CD4-positive, alpha-beta T cell (primary cell): ENCODE results near the gene UQCR11. TPM values are rescaled to one million over a fixed set of nuclear protein-coding genes. Genes with fewer than 3 reads are reported as not detected.

Experiments
- ATAC-seq: fragments of 200-7000 bp; cut with Tn5 transposase; one replicate; pipeline ENCODE4 v1.10.0; 2022; ENCODE audit warnings: mild to moderate bottlenecking; ENCODE audit not compliant: poor library complexity
- CTCF ChIA-PET: fragments of 350-600 bp; sonication (Branson Sonifier 250); formaldehyde crosslinking; loops from one replicate; lab custom pipeline; 2021; ENCODE audit warnings: antibody characterized with exemption, inconsistent platforms; lab: Charles Lee
- POLR2A ChIA-PET: fragments of 350-600 bp; sonication (Branson Sonifier 250); formaldehyde crosslinking; loops from one replicate; lab custom pipeline; 2021; ENCODE audit warnings: antibody characterized with exemption, inconsistent platforms; lab: Charles Lee
- DNase-seq, 14 experiments: peaks; one replicate each; pipeline ENCODE4 v3.0.0-alpha.2; 2013 to 2020; ENCODE audit warnings: mixed read lengths in 2 of 14
- H3K27ac ChIP-seq, 2 donors: one replicate each; pipeline versions ENCODE4 v1.5.1 to v1.7.0; 2013; ENCODE audit warnings: low read length in 2 of 2, low read depth in 1 of 2, mild to moderate bottlenecking in 1 of 2
- H3K27me3 ChIP-seq, 2 experiments: 1 replicate in 1 of 2; 2 replicates in 1 of 2; pipeline versions ENCODE4 v1.6.1 to v1.7.0; 2013; ENCODE audit warnings: low read length in 2 of 2, control low read depth in 1 of 2, mild to moderate bottlenecking in 1 of 2, moderate library complexity in 1 of 2; ENCODE audit not compliant: insufficient read depth in 2 of 2, control insufficient read depth in 1 of 2
- H3K36me3 ChIP-seq: one replicate; pipeline ENCODE4 v1.6.1; 2013; ENCODE audit warnings: low read length, control low read depth; ENCODE audit not compliant: insufficient read depth
- H3K4me1 ChIP-seq: one replicate; pipeline ENCODE4 v1.6.1; 2013; ENCODE audit warnings: low read length, control low read depth; ENCODE audit not compliant: insufficient read depth
- H3K4me3 ChIP-seq: one replicate; pipeline ENCODE4 v1.5.1; 2013; ENCODE audit warnings: mild to moderate bottlenecking, low read length, moderate library complexity
- H3K9me3 ChIP-seq, 2 experiments: 1 replicate in 1 of 2; 2 replicates in 1 of 2; pipeline versions ENCODE4 v1.6.1 to v1.7.0; 2013; ENCODE audit warnings: low read length in 2 of 2, mild to moderate bottlenecking in 2 of 2, control low read depth in 1 of 2, moderate library complexity in 1 of 2; ENCODE audit not compliant: control insufficient read depth in 1 of 2, insufficient read depth in 1 of 2
- H3K27ac Mint-ChIP-seq: one replicate; pipeline ENCODE4 v1.8.0; 2020; ENCODE audit warnings: mixed read lengths
- H3K27me3 Mint-ChIP-seq: one replicate; pipeline ENCODE4 v1.8.0; 2021; ENCODE audit warnings: mixed read lengths
- H3K36me3 Mint-ChIP-seq: one replicate; pipeline ENCODE4 v1.8.0; 2021; ENCODE audit warnings: low read depth, mixed read lengths
- H3K4me1 Mint-ChIP-seq: one replicate; pipeline ENCODE4 v1.8.0; 2021; ENCODE audit warnings: low read depth, mixed read lengths
- H3K4me3 Mint-ChIP-seq: one replicate; pipeline ENCODE4 v1.8.0; 2020; ENCODE audit warnings: mild to moderate bottlenecking, mixed read lengths
- H3K9me3 Mint-ChIP-seq: one replicate; pipeline ENCODE4 v1.8.0; 2020; ENCODE audit warnings: mixed read lengths
- CTCF ChIP-seq: fragments of 200-600 bp; IDR thresholded peaks from one replicate; pipeline ENCODE4 v1.8.0; 2022; ENCODE audit warnings: antibody characterized with exemption, mild to moderate bottlenecking
- intact Hi-C, 2 experiments: fragments of 100-400 bp; cut with DNase I in 1 of 2; cut with micrococcal nuclease in 1 of 2; formaldehyde crosslinking; loops; one replicate each; pipeline versions ENCODE4 v1.15.1 to v1.9.0; 2023 to 2025; cut with DNase I, micrococcal nuclease
- total RNA-seq, 174 experiments: library from RNA in 2 of 174; stranded (reverse) in 2 of 174; gene quantifications; one replicate each; pipeline ENCODE4 v1.2.3 and lab custom pipeline; 2021 to 2026

UQCR11 gene
- total RNA-seq, 2 experiments from 2014 or later: 88.9 to 93.8 TPM

GRCh38 chr19:1615156-1615765 is 10.0 kb upstream of the UQCR11 start:
- no peak for ATAC-seq
- POLR2A ChIA-PET: no interaction called here

GRCh38 chr19:1613808-1614570 is 8.7 kb upstream of the UQCR11 start:
- ChIA-PET POLR2A (interaction anchor here (1.2 kb wide), 1 partner anchor 21 kb away, joined by 3 read pairs; no protein-coding TSS in a partner anchor), CTCF (no interaction called here)
- H3K4me1 Mint-ChIP-seq: peaks cover 26% of the 10 kb centered on the region
- peaks cover 34% of the 10 kb centered on the region for H3K4me1 ChIP-seq
- no peaks in the 10 kb centered on the region for H3K9me3 Mint-ChIP-seq
- no peaks in the 10 kb centered on the region for H3K27me3 ChIP-seq
- peaks cover 65% of the 10 kb centered on the region for H3K36me3 Mint-ChIP-seq
- H3K4me3 Mint-ChIP-seq: no peak overlapping the region
- no peak overlapping the region for H3K27ac Mint-ChIP-seq
- no peaks in the 10 kb centered on the region for H3K27me3 Mint-ChIP-seq
- H3K27ac ChIP-seq: no peak overlapping the region
- ATAC-seq (no peak), DNase-seq (no peak)
- intact Hi-C loops: no loop called here
- TF ChIP-seq CTCF: no peak
- H3K36me3 ChIP-seq: peaks cover 42% of the 10 kb centered on the region
- no peak overlapping the region for H3K4me3 ChIP-seq
- no peaks in the 10 kb centered on the region for H3K9me3 ChIP-seq

More at GRCh38 chr19:1615156-1615765, 10.0 kb upstream of the UQCR11 start:
- no peak for TF ChIP-seq CTCF
- intact Hi-C loops: no loop called here
- no peaks in the 10 kb centered on the region for H3K9me3 ChIP-seq
- DNase-seq: no peak
- Mint-ChIP-seq H3K27me3 (no peaks in the 10 kb centered on the region), H3K4me1 (peaks cover 17% of the 10 kb centered on the region), H3K9me3 (no peaks in the 10 kb centered on the region), H3K36me3 (peaks cover 58% of the 10 kb centered on the region), H3K27ac (no peak overlapping the region), H3K4me3 (no peak overlapping the region)
- H3K4me1 ChIP-seq: peaks cover 22% of the 10 kb centered on the region
- H3K27me3 ChIP-seq: no peaks in the 10 kb centered on the region
- peaks cover 50% of the 10 kb centered on the region for H3K36me3 ChIP-seq
- H3K27ac ChIP-seq: no peak overlapping the region
- H3K4me3 ChIP-seq: no peak overlapping the region
- CTCF ChIA-PET: no interaction called here

DNA sequence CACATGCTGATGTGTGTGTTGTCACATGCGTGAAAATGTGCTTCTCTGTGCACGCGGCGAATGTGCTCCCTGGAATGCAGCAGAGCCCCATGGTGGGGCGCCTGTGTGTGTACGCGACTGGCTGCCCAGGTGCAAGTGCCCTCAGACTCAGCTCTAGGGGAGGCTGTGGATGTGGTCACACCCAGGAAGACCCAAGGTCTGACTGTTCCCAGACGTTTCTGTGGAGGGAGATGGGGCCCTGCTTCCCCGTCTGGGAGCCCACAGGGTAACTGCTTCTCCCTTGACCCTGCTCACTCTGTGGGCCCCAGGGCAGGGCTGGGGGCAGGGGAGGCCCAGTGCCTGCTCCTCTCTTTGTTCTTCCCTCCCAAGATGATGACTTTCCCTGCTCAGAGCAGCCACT is 7.9 kb upstream of the UQCR11 start:
- Histone ChIP-seq H3K4me3 (no peak overlapping the region), H3K27me3 (no peaks in the 10 kb centered on the region), H3K9me3 (no peaks in the 10 kb centered on the region), H3K27ac (no peak overlapping the region), H3K36me3 (peaks cover 42% of the 10 kb centered on the region), H3K4me1 (peaks cover 43% of the 10 kb centered on the region)
- Mint-ChIP-seq H3K9me3 (no peaks in the 10 kb centered on the region), H3K4me1 (peaks cover 31% of the 10 kb centered on the region), H3K27me3 (no peaks in the 10 kb centered on the region), H3K36me3 (peaks cover 61% of the 10 kb centered on the region), H3K4me3 (no peak overlapping the region), H3K27ac (no peak overlapping the region)
- CTCF ChIA-PET: no interaction called here
- DNase-seq (no peak), ATAC-seq (no peak)
- intact Hi-C loops: no loop called here
- TF ChIP-seq CTCF: no peak
- POLR2A ChIA-PET: interaction anchor here (1.2 kb wide), 1 partner anchor 20 kb away, joined by 3 read pairs; no protein-coding TSS in a partner anchor
